ENCODE data around the gene NEURL2.

The NEURL2 gene

DNA sequence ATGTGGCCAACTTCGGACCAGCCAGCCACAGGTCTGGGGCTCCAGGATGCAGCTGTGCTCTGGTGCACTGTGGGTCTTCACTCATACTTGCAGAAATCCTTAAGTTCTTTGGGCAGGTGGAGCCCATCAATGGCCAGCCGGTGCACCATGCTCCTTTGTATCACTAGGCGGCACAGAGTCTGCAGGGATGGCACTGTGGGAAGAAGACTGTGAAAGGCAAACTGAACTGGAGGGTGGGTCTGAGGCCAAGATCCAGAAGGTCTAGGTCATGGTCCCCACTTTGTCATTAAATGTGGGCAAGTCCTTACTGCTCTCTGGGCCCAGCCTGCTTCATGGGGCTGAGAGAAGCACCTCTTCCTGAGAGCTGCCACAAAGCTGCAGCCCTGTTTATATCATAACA, 2.3 kb downstream of the NEURL2 start:
- FAIRE-seq, result no peak
- DNase-seq (ENCODE audit: insufficient read length, low spot score), result no peak
- TF ChIP-seq, protein P1, sequence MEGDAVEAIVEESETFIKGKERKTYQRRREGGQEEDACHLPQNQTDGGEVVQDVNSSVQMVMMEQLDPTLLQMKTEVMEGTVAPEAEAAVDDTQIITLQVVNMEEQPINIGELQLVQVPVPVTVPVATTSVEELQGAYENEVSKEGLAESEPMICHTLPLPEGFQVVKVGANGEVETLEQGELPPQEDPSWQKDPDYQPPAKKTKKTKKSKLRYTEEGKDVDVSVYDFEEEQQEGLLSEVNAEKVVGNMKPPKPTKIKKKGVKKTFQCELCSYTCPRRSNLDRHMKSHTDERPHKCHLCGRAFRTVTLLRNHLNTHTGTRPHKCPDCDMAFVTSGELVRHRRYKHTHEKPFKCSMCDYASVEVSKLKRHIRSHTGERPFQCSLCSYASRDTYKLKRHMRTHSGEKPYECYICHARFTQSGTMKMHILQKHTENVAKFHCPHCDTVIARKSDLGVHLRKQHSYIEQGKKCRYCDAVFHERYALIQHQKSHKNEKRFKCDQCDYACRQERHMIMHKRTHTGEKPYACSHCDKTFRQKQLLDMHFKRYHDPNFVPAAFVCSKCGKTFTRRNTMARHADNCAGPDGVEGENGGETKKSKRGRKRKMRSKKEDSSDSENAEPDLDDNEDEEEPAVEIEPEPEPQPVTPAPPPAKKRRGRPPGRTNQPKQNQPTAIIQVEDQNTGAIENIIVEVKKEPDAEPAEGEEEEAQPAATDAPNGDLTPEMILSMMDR (IDR thresholded peaks at IDR 0.05; ENCODE audit: insufficient read depth, missing control alignments), result no peak

- DNase-seq (ENCODE audit: insufficient read length, low spot score) (no peak), FAIRE-seq (no peak)
- TF ChIP-seq, protein P1 (IDR thresholded peaks at IDR 0.05; ENCODE audit: insufficient read depth, missing control alignments), result no peak
Observed at GRCh38 chr20:45887346-45887715, 3.7 kb downstream of the NEURL2 start, which contains the start of gene SPATA25. Gene SPATA25 (minus strand): TSS chr20:45887622. CDS start chr20:45887590, 32 bp downstream.

DNA sequence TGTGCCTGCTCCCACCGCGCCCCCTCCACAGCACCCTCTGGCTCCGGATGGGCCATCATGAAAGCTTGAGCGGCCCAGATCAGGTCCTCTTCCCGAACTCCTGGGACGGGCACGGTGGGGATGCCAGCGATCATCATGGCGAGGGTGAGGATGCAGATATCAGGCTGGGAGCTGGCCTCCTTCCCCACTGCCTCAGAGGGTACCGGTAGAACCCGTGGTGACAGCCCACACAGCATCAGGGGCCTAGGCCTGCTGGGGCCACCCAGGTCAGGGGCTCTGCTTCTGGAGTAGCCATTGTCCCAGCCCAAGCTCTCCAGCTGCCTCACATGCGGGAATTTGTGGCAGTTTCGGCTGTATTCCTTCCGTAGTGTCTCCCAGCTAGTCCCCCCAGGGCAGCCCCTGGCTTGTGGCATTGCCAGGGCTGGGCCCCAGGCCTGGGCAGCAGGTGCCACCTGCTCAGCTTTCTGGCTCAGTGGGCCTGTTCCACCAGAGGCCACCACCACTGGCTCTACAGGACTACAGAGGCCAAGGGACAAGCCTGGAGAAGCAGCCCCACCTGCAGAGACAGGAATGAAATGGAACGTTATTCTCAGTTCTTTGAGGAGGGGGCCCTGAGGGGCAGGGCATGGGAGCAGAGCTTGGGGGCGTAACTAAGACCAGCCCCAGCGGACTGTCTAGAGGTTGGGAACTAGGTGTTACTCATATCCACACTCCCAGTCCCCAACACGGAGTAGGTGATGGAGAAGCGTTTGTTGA, 4.2 kb downstream of the NEURL2 start:
- TF ChIP-seq, protein P1 (IDR thresholded peaks at IDR 0.05; ENCODE audit: insufficient read depth, missing control alignments), result no peak
- FAIRE-seq (no peak), DNase-seq (ENCODE audit: insufficient read length, low spot score) (no peak)

DNA sequence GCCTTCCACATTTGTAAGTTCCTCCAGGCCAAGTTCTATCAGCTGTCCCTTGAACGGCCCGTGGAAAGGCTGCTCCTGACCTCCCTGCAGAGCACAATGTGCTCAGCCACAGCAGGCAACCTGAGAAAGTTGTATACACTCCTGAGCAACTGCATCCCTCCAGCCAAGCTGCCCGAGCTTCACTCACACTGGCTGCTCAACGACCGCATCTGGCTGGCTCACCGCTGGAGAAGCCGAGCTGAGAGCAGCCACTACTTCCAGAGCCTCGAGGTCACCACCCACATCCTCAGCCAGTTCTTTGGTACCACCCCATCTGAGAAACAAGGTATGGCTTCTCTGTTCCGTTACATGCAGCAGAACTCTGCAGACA, 7.9 kb downstream of the NEURL2 start:
- DNase-seq (ENCODE audit: insufficient read length, low spot score) (no peak), FAIRE-seq (no peak)
- TF ChIP-seq, protein P1 (IDR thresholded peaks at IDR 0.05; ENCODE audit: insufficient read depth, missing control alignments), result no peak

DNA sequence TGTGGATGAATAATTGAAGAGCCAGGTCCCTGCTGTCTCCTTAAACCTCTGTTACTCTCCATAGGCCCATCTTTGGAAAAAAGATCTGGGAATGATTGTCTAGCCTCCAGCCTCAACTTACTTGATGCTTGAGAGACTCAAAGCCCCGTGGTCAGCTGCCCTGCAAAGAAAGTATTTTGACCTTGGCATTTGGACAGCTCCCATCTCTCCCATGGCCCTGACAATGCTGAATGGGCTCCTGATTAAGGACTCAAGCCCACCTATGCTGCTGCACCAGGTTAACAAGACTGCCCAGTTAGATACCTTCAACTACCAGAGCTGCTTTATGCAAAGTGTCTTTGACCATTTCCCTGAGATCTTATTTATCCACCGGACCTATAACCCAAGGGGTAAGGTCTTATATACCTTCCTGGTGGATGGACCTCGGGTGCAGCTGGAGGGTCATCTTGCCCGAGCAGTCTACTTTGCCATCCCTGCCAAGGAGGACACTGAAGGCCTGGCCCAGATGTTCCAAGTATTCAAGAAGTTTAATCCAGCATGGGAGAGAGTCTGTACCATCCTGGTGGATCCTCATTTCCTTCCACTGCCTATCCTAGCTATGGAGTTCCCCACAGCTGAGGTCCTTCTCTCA, 8.4 kb downstream of the NEURL2 start:
- no peak for FAIRE-seq
- TF ChIP-seq, protein P1 (IDR thresholded peaks at IDR 0.05; ENCODE audit: insufficient read depth, missing control alignments), result no peak
- no peak for DNase-seq (ENCODE audit: insufficient read length, low spot score)

DNA sequence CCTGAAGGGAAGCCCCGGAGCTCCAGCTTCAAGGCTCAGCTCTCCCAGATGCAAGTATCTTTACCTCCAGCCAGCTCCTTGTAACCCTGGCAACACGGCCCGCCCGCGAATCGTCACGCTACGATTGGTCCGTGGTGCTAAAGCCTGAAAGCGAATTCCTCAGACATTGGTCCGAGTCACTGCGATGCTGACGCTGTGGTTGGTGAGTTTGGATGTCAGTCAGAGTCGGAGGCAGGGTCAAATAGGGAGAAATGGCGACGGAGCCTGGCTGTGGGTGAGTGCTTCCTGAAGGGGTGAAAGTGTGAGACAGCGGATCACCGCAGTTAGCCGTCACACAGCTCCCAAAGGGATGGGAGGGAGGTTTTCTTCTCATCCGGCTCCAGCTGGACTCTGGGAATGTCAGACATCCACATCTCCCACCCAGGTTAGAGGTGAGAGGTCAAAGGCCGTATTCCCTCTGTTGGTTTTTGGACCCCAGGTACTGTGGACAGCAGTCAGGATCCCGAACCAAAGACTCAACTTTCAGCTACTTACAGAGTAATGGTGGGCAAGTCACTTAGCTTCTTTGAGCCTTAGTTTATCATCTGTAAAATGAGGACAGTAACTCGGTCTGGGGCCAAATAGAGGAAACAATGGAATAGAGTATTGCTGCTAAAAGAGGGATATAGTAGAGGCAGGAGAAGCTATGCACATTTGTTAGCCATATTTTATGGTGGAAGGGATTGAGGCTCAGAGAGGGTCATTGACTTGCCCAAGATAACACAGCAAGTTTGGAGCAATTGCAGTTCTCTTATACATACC, 9.8 kb downstream of the NEURL2 start, which contains the start of gene ZSWIM1:
Gene ZSWIM1, plus strand, starts transcription at position 240 of the 801 bp plus-strand sequence. CDS start 1,366 bp downstream, outside the sequence.
- peak; percentile 73 for FAIRE-seq

More for the DNA sequence above, 9.8 kb downstream of the NEURL2 start, which contains the start of gene ZSWIM1:
- DNase-seq (ENCODE audit: insufficient read length, low spot score), result peak; percentile 96
- TF ChIP-seq, protein P1 (IDR thresholded peaks at IDR 0.05; ENCODE audit: insufficient read depth, missing control alignments), result no peak

Measured in D721Med (cell line).